SK-N-SH (cell line): ENCODE data around the gene PCBP4. TPM values are rescaled to one million over a fixed set of nuclear protein-coding genes. Genes with fewer than 3 reads are reported as not detected.

ENCODE experiments used
- CTCF ChIA-PET: fragments of 300-600, 350-600 bp; formaldehyde crosslinking; extraction: SDS; loops from one replicate; lab custom pipeline; 2021; lab: Yijun Ruan, JAX
- POLR2A ChIA-PET: fragments of 350-600 bp; sonication (Branson Sonifier 250); formaldehyde crosslinking; extraction: SDS; loops from one replicate; lab custom pipeline; 2020; ENCODE audit warnings: antibody characterized with exemption, inconsistent platforms; lab: Yijun Ruan, JAX
- DNase-seq: peaks from one replicate; pipeline ENCODE4 v3.0.0; 2012
- H2AFZ ChIP-seq: fragments of 200-600 bp; sonication (generic); 2 replicates; pipeline ENCODE4 v1.8.1; 2016; ENCODE audit warnings: antibody characterized with exemption, mild to moderate bottlenecking, low read depth
- H3F3A ChIP-seq: fragments of 200-600 bp; sonication (generic); replicated peaks from 2 replicates; pipeline ENCODE3; 2016; ENCODE audit warnings: antibody characterized with exemption, mild to moderate bottlenecking; ENCODE audit not compliant: insufficient read depth
- H3K27ac ChIP-seq, 2 experiments: fragments of 200-500 bp in 1 of 2; fragments of 200-600 bp in 1 of 2; sonication (Bioruptor generic) in 1 of 2; sonication (generic), shearing (Covaris generic) in 1 of 2; 2 replicates each; pipeline versions ENCODE4 v1.5.1 to v1.6.1; 2014 to 2016; ENCODE audit warnings: low read depth in 2 of 2, inconsistent platforms in 1 of 2, low read length in 1 of 2, mild to moderate bottlenecking in 1 of 2, mixed read lengths in 1 of 2
- H3K27me3 ChIP-seq: fragments of 200-600 bp; sonication (generic), shearing (Covaris generic); 2 replicates; pipeline ENCODE4 v1.6.1; 2016; ENCODE audit warnings: mixed run types; ENCODE audit not compliant: insufficient read depth
- H3K36me3 ChIP-seq, 2 experiments: fragments of 200-500 bp in 1 of 2; fragments of 200-600 bp in 1 of 2; sonication (Bioruptor generic) in 1 of 2; sonication (generic) in 1 of 2; replicated peaks in 1 of 2; 2 replicates each; pipeline versions ENCODE3 to v1.5.1; 2014 to 2016; ENCODE audit warnings: low read length in 1 of 2, mild to moderate bottlenecking in 1 of 2; ENCODE audit not compliant: insufficient read depth in 2 of 2, control insufficient read depth in 1 of 2
- H3K4me1 ChIP-seq, 2 experiments: fragments of 200-500 bp in 1 of 2; fragments of 200-600 bp in 1 of 2; sonication (Bioruptor generic) in 1 of 2; sonication (generic), shearing (Covaris generic) in 1 of 2; 2 replicates each; pipeline versions ENCODE4 v1.5.1 to v1.6.1; 2014 to 2016; ENCODE audit warnings: low read depth in 1 of 2, low read length in 1 of 2, mixed run types in 1 of 2; ENCODE audit not compliant: insufficient read depth in 2 of 2, control insufficient read depth in 1 of 2
- H3K4me2 ChIP-seq: fragments of 200-600 bp; sonication (generic), shearing (Covaris generic); 2 replicates; pipeline ENCODE4 v1.6.1; 2017; ENCODE audit warnings: mixed run types
- H3K4me3 ChIP-seq, 2 experiments: fragments of 200-500 bp in 1 of 2; fragments of 200-600 bp in 1 of 2; sonication (Bioruptor generic) in 1 of 2; sonication (generic), shearing (Covaris generic) in 1 of 2; 2 replicates each; pipeline versions ENCODE4 v1.5.1 to v1.8.1; 2014 to 2016; ENCODE audit warnings: low read depth in 2 of 2, inconsistent platforms in 1 of 2, low read length in 1 of 2, mild to moderate bottlenecking in 1 of 2, mixed read lengths in 1 of 2, moderate library complexity in 1 of 2
- H3K79me2 ChIP-seq: fragments of 200-600 bp; sonication (generic); 2 replicates; pipeline ENCODE4 v1.8.1; 2017; ENCODE audit warnings: mild to moderate bottlenecking; ENCODE audit not compliant: insufficient read depth
- H3K9ac ChIP-seq: fragments of 200-600 bp; sonication (generic); 2 replicates; pipeline ENCODE4 v1.6.1; 2017; ENCODE audit warnings: mixed run types
- H3K9me2 ChIP-seq: fragments of 200-600 bp; sonication (generic); 2 replicates; pipeline ENCODE4 v1.6.1; 2017; ENCODE audit warnings: mixed run types
- H3K9me3 ChIP-seq: fragments of 200-600 bp; sonication (generic); 2 replicates; pipeline ENCODE4 v1.6.1; 2017; ENCODE audit warnings: mixed run types, mild to moderate bottlenecking, moderate library complexity
- H4K20me1 ChIP-seq: fragments of 200-600 bp; sonication (generic); 2 replicates; pipeline ENCODE4 v1.6.1; 2017; ENCODE audit warnings: mild to moderate bottlenecking, mixed run types; ENCODE audit not compliant: insufficient read depth
- EZH2phosphoT487 ChIP-seq: fragments of 200-600 bp; sonication (generic); IDR thresholded peaks from 2 replicates; pipeline ENCODE4 v1.6.1; 2017; ENCODE audit warnings: low read depth, mixed run types, mild to moderate bottlenecking, antibody characterized with exemption, moderate library complexity, borderline replicate concordance
- FOSL2 ChIP-seq: IDR thresholded peaks from 2 replicates; pipeline ENCODE4 v1.4.0; 2012; ENCODE audit warnings: low read depth, mild to moderate bottlenecking, moderate library complexity, borderline replicate concordance
- MEF2A ChIP-seq: IDR thresholded peaks from 2 replicates; pipeline ENCODE4 v1.4.0; 2012; ENCODE audit warnings: low read depth, borderline replicate concordance
- NFIC ChIP-seq: IDR thresholded peaks from 2 replicates; pipeline ENCODE4 v1.4.0; 2012; ENCODE audit warnings: borderline replicate concordance
- RAD21 ChIP-seq: IDR thresholded peaks from 2 replicates; pipeline ENCODE4 v1.6.1; 2012; ENCODE audit warnings: mild to moderate bottlenecking, low read length
- RCOR1 ChIP-seq: fragments of 150-350 bp; IDR thresholded peaks from 2 replicates; pipeline ENCODE4 v1.6.1; 2017; ENCODE audit warnings: antibody characterized with exemption, low read length
- REST ChIP-seq: IDR thresholded peaks from 2 replicates; pipeline ENCODE4 v1.6.1; 2012; ENCODE audit warnings: mild to moderate bottlenecking, low read depth, low read length, moderate library complexity
- RFX5 ChIP-seq: IDR thresholded peaks from 2 replicates; pipeline ENCODE4 v1.6.1; 2012; ENCODE audit warnings: mild to moderate bottlenecking, improper control_type of control experiment, low read length
- RXRA ChIP-seq: IDR thresholded peaks from 2 replicates; pipeline ENCODE4 v1.4.0; 2012; ENCODE audit warnings: low read depth, mild to moderate bottlenecking, borderline replicate concordance
- SMC3 ChIP-seq: IDR thresholded peaks from 2 replicates; pipeline ENCODE4 v1.6.1; 2012; ENCODE audit warnings: low read depth, low read length, improper control_type of control experiment
- TAF1 ChIP-seq: IDR thresholded peaks from 2 replicates; pipeline ENCODE4 v1.6.1; 2012; ENCODE audit warnings: low read depth, mild to moderate bottlenecking, low read length, moderate library complexity, borderline replicate concordance
- WGBS: methylation state at CpG from one replicate; pipeline ENCODE4 v1.1.6; 2017; ENCODE audit warnings: low lambda C conversion rate; 5-methylcytosine and 5-hydroxymethylcytosine counted together
- polyA plus RNA-seq, 3 experiments: library from polyadenylated mRNA; depleted of rRNA; stranded (reverse); fragments of >200 nt; gene quantifications; 2 replicates each; pipeline ENCODE4 v1.2.3, GENCODE V29; 2012
- TF ChIP-seq, protein P1 (sequence below): IDR thresholded peaks from 2 replicates; pipeline ENCODE4 v1.4.0; 2012; ENCODE audit warnings: low read depth, borderline replicate concordance
- TF ChIP-seq, protein P2 (sequence below): fragments of 200-600 bp; sonication (generic); IDR thresholded peaks from 2 replicates; pipeline ENCODE4 v1.6.1; 2017; ENCODE audit warnings: antibody characterized with exemption, mild to moderate bottlenecking, moderate library complexity
- TF ChIP-seq, protein P3 (sequence below): IDR thresholded peaks from 2 replicates; pipeline ENCODE4 v1.4.0; 2012; ENCODE audit warnings: low read depth
- TF ChIP-seq, protein P4 (sequence below): IDR thresholded peaks from 2 replicates; pipeline ENCODE4 v1.4.0; 2012; ENCODE audit warnings: low read depth, borderline replicate concordance

The PCBP4 gene
- polyA plus RNA-seq, 1 of the 3 experiments (the other 2 are of a cell fraction): 97.4 TPM

- H3K79me2 ChIP-seq: no peaks in the 10 kb centered on the region
- H3K27me3 ChIP-seq: no peaks in the 10 kb centered on the region
- POLR2A ChIA-PET: interaction anchor here (0.7 to 2.7 kb wide), 7 partner anchors 9 to 27 kb away, joined by 3 to 23 read pairs (median 6); partner anchors contain the start of gene RPL29
- H3K4me1 ChIP-seq: peaks cover 0 to 57% of the 10 kb centered on the region in 2 experiments; a peak in 1 of 4 replicates
- H3K9ac ChIP-seq: no peak overlapping the region
- H3K4me2 ChIP-seq: no peak overlapping the region
- H3K27ac ChIP-seq: peak overlapping the region in 1 of 2 experiments; percentile 98; a peak in 2 of 4 replicates
- H3K9me2 ChIP-seq: no peaks in the 10 kb centered on the region
- H3K36me3 ChIP-seq: no peaks in the 10 kb centered on the region
- DNase-seq: no peak
- WGBS: 98% methylated on average over 5 of the region's 8 CpGs
- H3F3A ChIP-seq: no peaks in the 10 kb centered on the region
- no peak for TF ChIP-seq MEF2A
- no peak for TF ChIP-seq EZH2phosphoT487
- TF ChIP-seq RAD21: peak; percentile 49
- TF ChIP-seq RXRA: no peak
- TF ChIP-seq, protein P1, sequence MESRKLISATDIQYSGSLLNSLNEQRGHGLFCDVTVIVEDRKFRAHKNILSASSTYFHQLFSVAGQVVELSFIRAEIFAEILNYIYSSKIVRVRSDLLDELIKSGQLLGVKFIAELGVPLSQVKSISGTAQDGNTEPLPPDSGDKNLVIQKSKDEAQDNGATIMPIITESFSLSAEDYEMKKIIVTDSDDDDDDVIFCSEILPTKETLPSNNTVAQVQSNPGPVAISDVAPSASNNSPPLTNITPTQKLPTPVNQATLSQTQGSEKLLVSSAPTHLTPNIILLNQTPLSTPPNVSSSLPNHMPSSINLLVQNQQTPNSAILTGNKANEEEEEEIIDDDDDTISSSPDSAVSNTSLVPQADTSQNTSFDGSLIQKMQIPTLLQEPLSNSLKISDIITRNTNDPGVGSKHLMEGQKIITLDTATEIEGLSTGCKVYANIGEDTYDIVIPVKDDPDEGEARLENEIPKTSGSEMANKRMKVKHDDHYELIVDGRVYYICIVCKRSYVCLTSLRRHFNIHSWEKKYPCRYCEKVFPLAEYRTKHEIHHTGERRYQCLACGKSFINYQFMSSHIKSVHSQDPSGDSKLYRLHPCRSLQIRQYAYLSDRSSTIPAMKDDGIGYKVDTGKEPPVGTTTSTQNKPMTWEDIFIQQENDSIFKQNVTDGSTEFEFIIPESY: no peak
- TF ChIP-seq RFX5: no peak
- TF ChIP-seq, protein P2, sequence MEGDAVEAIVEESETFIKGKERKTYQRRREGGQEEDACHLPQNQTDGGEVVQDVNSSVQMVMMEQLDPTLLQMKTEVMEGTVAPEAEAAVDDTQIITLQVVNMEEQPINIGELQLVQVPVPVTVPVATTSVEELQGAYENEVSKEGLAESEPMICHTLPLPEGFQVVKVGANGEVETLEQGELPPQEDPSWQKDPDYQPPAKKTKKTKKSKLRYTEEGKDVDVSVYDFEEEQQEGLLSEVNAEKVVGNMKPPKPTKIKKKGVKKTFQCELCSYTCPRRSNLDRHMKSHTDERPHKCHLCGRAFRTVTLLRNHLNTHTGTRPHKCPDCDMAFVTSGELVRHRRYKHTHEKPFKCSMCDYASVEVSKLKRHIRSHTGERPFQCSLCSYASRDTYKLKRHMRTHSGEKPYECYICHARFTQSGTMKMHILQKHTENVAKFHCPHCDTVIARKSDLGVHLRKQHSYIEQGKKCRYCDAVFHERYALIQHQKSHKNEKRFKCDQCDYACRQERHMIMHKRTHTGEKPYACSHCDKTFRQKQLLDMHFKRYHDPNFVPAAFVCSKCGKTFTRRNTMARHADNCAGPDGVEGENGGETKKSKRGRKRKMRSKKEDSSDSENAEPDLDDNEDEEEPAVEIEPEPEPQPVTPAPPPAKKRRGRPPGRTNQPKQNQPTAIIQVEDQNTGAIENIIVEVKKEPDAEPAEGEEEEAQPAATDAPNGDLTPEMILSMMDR: peak; percentile 47
- no peak for TF ChIP-seq RCOR1
- no peak overlapping the region for H3K4me3 ChIP-seq
- CTCF ChIA-PET: interaction anchor here (1.2 to 24.7 kb wide), 8 partner anchors 8 to 108 kb away, joined by 3 to 983 read pairs (median 6); partner anchors contain the start of gene DUSP7
- H2AFZ ChIP-seq: no peak overlapping the region
- no peaks in the 10 kb centered on the region for H3K9me3 ChIP-seq
- H4K20me1 ChIP-seq: no peaks in the 10 kb centered on the region
Observed at GRCh38 chr3:52014613-52015012, 47.4 kb upstream of the PCBP4 start.

DNA sequence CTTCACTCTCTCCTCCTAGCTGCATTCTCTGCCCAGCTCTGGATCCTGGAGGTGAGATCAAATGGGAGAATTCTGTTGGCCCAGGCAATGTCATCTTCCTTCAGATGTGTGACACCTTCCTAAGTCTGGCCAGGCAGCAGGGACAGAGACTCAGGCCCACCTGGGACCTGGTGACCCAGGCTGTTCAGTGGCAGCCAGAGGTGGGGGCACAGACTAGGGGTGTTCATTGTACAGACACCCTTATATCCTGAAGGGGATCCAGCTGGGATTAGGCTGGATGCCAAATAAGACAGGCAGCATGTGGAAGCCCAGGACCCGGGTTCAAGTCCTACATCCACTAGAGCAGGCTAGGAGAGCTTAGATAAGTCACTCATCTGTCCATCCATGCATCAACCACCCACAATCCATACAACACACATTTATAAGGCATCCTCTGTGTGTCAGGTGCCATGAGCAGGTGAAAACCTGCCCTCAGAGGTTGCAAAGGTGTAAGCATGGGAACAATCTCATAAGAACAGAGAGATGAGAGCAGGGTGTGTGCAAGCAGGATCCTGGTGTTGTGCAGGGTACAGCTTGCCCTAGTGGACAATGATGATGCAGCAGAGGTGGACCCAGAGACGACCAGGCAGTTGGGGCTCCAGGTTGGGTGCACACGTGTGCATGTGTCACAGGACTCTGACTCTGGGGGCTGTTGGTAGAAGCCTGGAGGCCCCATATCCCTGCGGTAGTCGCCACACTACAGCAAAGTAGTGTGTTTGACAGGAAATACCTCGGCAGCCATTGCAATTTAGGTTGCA lies 46.7 kb upstream of the PCBP4 start:
- Histone ChIP-seq H3K79me2 (no peaks in the 10 kb centered on the region), H3K9me3 (no peaks in the 10 kb centered on the region), H4K20me1 (no peaks in the 10 kb centered on the region), H3K27ac (peak overlapping the region in 1 of 2 experiments; percentile 98; a peak in 2 of 4 replicates), H3K4me1 (peaks cover 0 to 51% of the 10 kb centered on the region in 2 experiments; a peak in 1 of 4 replicates), H3K9ac (no peak overlapping the region), H2AFZ (no peak overlapping the region), H3K36me3 (no peaks in the 10 kb centered on the region), H3K4me3 (no peak overlapping the region), H3K4me2 (no peak overlapping the region), H3K9me2 (no peaks in the 10 kb centered on the region), H3K27me3 (no peaks in the 10 kb centered on the region), H3F3A (no peaks in the 10 kb centered on the region)
- CTCF ChIA-PET: interaction anchor here (1.1 to 24.7 kb wide), 6 partner anchors 9 to 57 kb away, joined by 3 to 983 read pairs (median 4); partner anchors contain the start of gene DUSP7
- DNase-seq: no peak
- POLR2A ChIA-PET: interaction anchor here (1.5 to 2.7 kb wide), 4 partner anchors 15 to 28 kb away, joined by 5 to 23 read pairs (median 8); partner anchors contain the start of gene RPL29
- WGBS: 80% methylated on average over 5 of the region's 6 CpGs
- no peak for TF ChIP-seq RAD21
- TF ChIP-seq RXRA: no peak
- TF ChIP-seq, protein P3, sequence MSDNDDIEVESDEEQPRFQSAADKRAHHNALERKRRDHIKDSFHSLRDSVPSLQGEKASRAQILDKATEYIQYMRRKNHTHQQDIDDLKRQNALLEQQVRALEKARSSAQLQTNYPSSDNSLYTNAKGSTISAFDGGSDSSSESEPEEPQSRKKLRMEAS: no peak
- no peak for TF ChIP-seq RCOR1
- TF ChIP-seq SMC3: no peak
- TF ChIP-seq NFIC: no peak
- TF ChIP-seq, protein P4, sequence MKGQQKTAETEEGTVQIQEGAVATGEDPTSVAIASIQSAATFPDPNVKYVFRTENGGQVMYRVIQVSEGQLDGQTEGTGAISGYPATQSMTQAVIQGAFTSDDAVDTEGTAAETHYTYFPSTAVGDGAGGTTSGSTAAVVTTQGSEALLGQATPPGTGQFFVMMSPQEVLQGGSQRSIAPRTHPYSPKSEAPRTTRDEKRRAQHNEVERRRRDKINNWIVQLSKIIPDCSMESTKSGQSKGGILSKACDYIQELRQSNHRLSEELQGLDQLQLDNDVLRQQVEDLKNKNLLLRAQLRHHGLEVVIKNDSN: no peak
- TF ChIP-seq FOSL2: no peak
- TF ChIP-seq RFX5: no peak
- no peak for TF ChIP-seq MEF2A
- no peak for TF ChIP-seq TAF1
- no peak for TF ChIP-seq REST
